ENCODE measurements around the gene RALB. TPM values are rescaled to one million over a fixed set of nuclear protein-coding genes. Genes with fewer than 3 reads are reported as not detected.

RALB gene
- total RNA-seq, 1 experiment from 2014 or later: 59.4 TPM

GRCh38 chr2:120272763-120273481, 20.3 kb downstream of the RALB start:
- H3K9me3 Mint-ChIP-seq (ENCODE audit: unreplicated experiment): peaks cover 12% of the 10 kb centered on the region
- intact Hi-C loops (cut with micrococcal nuclease; ENCODE audit: unreplicated experiment): loop anchor here (2.0 kb wide), 1 partner anchor 20 kb away; the partner anchor contains the start of gene RALB

GRCh38 chr2:120275617-120276400, 23.2 kb downstream of the RALB start:
- intact Hi-C loops (cut with micrococcal nuclease; ENCODE audit: unreplicated experiment): no loop called here
- DNase-seq: peak in 1 of 2 experiments; percentile 34
- BruUV-seq (replicated peaks): no TSS peak
- ChIA-PET POLR2A (interaction anchor here (1.2 kb wide), 1 partner anchor 23 kb away, joined by 3 read pairs; the partner anchor contains the start of gene RALB), CTCF (interaction anchor here (1.1 kb wide), 1 partner anchor 24 kb away, joined by 3 read pairs; no protein-coding TSS in a partner anchor)
- Mint-ChIP-seq H3K4me3 (ENCODE audit: unreplicated experiment) (no peak overlapping the region), H3K4me1 (ENCODE audit: low read depth, unreplicated experiment) (peaks cover 17% of the 10 kb centered on the region), H3K27ac (ENCODE audit: unreplicated experiment) (no peak overlapping the region), H3K9me3 (ENCODE audit: unreplicated experiment) (peaks cover 12% of the 10 kb centered on the region), H3K27me3 (ENCODE audit: insufficient read depth, unreplicated experiment) (no peaks in the 10 kb centered on the region), H3K36me3 (ENCODE audit: insufficient read depth, unreplicated experiment) (peaks cover 6% of the 10 kb centered on the region)
- Histone ChIP-seq H3K4me1 (peaks cover 33% of the 10 kb centered on the region), H3K27me3 (replicated peaks; ENCODE audit: control insufficient read depth, insufficient read depth, low read length) (no peaks in the 10 kb centered on the region), H3K36me3 (ENCODE audit: control insufficient read depth, insufficient read depth, low read length) (peaks cover 1% of the 10 kb centered on the region; the same call in 1 of the 2 replicates), H3K4me3 (ENCODE audit: low read depth, low read length) (no peak overlapping the region), H3K9me3 (0 out of 2 replicates have a peak, but pooled peaks cover 3% of the 10 kb centered on the region)
- no peak for TF ChIP-seq CTCF (IDR thresholded peaks at IDR 0.05; ENCODE audit: insufficient read depth in 1 of 2, low read depth in 1 of 2, low read length in 1 of 2, severe bottlenecking in 1 of 2, unreplicated experiment in 1 of 2)

More at GRCh38 chr2:120272763-120273481, 20.3 kb downstream of the RALB start:
- BruUV-seq (replicated peaks): no TSS peak
- 0 out of 2 replicates have a peak, but pooled peaks cover 3% of the 10 kb centered on the region for H3K9me3 ChIP-seq
- DNase-seq: peak in 1 of 2 experiments; percentile 30
- peak overlapping the region; percentile 9 for H3K27ac Mint-ChIP-seq (ENCODE audit: unreplicated experiment)
- no peak for TF ChIP-seq CTCF (IDR thresholded peaks at IDR 0.05; ENCODE audit: insufficient read depth in 1 of 2, low read depth in 1 of 2, low read length in 1 of 2, severe bottlenecking in 1 of 2, unreplicated experiment in 1 of 2)
- ChIA-PET POLR2A (no interaction called here), CTCF (no interaction called here)
- peaks cover 17% of the 10 kb centered on the region for H3K36me3 Mint-ChIP-seq (ENCODE audit: insufficient read depth, unreplicated experiment)
- H3K27me3 ChIP-seq (replicated peaks; ENCODE audit: control insufficient read depth, insufficient read depth, low read length): no peaks in the 10 kb centered on the region
- H3K4me3 ChIP-seq (ENCODE audit: low read depth, low read length): no peak overlapping the region
- no peaks in the 10 kb centered on the region for H3K27me3 Mint-ChIP-seq (ENCODE audit: insufficient read depth, unreplicated experiment)
- H3K4me1 ChIP-seq: peaks cover 33% of the 10 kb centered on the region
- H3K36me3 ChIP-seq (ENCODE audit: control insufficient read depth, insufficient read depth, low read length): peaks cover under 1% of the 10 kb centered on the region; the same call in 1 of the 2 replicates
- peaks cover 26% of the 10 kb centered on the region for H3K4me1 Mint-ChIP-seq (ENCODE audit: low read depth, unreplicated experiment)
- peak overlapping the region; percentile 8 for H3K4me3 Mint-ChIP-seq (ENCODE audit: unreplicated experiment)

- Histone ChIP-seq H3K4me3 (ENCODE audit: low read depth, low read length) (no peak overlapping the region), H3K27me3 (replicated peaks; ENCODE audit: control insufficient read depth, insufficient read depth, low read length) (no peaks in the 10 kb centered on the region), H3K4me1 (peaks cover 18% of the 10 kb centered on the region), H3K36me3 (ENCODE audit: control insufficient read depth, insufficient read depth, low read length) (peaks cover 3% of the 10 kb centered on the region; the same call in 1 of the 2 replicates), H3K9me3 (0 out of 2 replicates have a peak, but pooled peaks cover 3% of the 10 kb centered on the region)
- DNase-seq: no peak
- Mint-ChIP-seq H3K27me3 (ENCODE audit: insufficient read depth, unreplicated experiment) (no peaks in the 10 kb centered on the region), H3K36me3 (ENCODE audit: insufficient read depth, unreplicated experiment) (no peaks in the 10 kb centered on the region), H3K4me1 (ENCODE audit: low read depth, unreplicated experiment) (peaks cover 3% of the 10 kb centered on the region), H3K27ac (ENCODE audit: unreplicated experiment) (no peak overlapping the region), H3K4me3 (ENCODE audit: unreplicated experiment) (no peak overlapping the region), H3K9me3 (ENCODE audit: unreplicated experiment) (peaks cover 4% of the 10 kb centered on the region)
- BruUV-seq (replicated peaks): no TSS peak
- no peak for TF ChIP-seq CTCF (IDR thresholded peaks at IDR 0.05; ENCODE audit: insufficient read depth in 1 of 2, low read depth in 1 of 2, low read length in 1 of 2, severe bottlenecking in 1 of 2, unreplicated experiment in 1 of 2)
- ChIA-PET CTCF (no interaction called here), POLR2A (no interaction called here)
- intact Hi-C loops (cut with micrococcal nuclease; ENCODE audit: unreplicated experiment): no loop called here
Measured at GRCh38 chr2:120277505-120278205, 25.0 kb downstream of the RALB start.
